ENCODE results near the gene SHROOM2. TPM values are rescaled to one million over a fixed set of nuclear protein-coding genes. Genes with fewer than 3 reads are reported as not detected.

Gene SHROOM2
- total RNA-seq, 1 experiment from 2014 or later: 0.15 TPM

DNA sequence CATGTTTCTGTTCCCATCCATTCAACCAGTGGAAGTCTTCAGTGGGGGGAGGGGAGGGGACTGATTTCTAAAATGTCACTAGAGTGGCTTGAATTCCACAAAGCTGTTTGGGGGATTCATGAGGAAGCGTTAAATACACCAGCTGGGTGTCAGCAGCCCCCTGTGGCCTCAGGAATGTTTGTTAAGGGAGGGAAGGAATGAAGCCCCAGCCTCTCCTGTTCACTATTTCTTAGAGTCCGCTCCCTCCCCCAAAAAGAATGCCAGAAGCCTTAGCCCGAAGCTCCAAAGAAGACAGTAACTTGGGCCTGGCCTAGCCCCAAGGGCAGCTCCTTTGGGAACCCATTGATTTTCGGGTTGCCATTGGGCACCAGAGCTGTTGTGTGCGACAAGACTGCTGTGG lies 3.3 kb downstream of the SHROOM2 start:
- H3K27me3 ChIP-seq (ENCODE audit: low read length): no peaks in the 10 kb centered on the region
- no peaks in the 10 kb centered on the region; the same call in 1 of the 2 replicates for H3K9me3 ChIP-seq (ENCODE audit: low read length)
- DNase-seq: no peak
- H2AFZ ChIP-seq (ENCODE audit: low read length): no peak overlapping the region
- no peak overlapping the region for H3K4me3 ChIP-seq (ENCODE audit: low read length)
- no peaks in the 10 kb centered on the region for H4K20me1 ChIP-seq (ENCODE audit: insufficient read depth, low read depth, low read length)
- H3K9ac ChIP-seq (ENCODE audit: low read length): no peak overlapping the region
- peaks cover 5% of the 10 kb centered on the region; the same call in 1 of the 2 replicates for H3K4me1 ChIP-seq (ENCODE audit: low read length)
- no peaks in the 10 kb centered on the region for H3K36me3 ChIP-seq (ENCODE audit: insufficient read depth, low read length)
- H3K27ac ChIP-seq (ENCODE audit: low read length): no peak overlapping the region
- no peaks in the 10 kb centered on the region for H3K9me2 ChIP-seq (replicated peaks; ENCODE audit: insufficient read depth, low read length)
- H3K4me2 ChIP-seq (ENCODE audit: low read depth, low read length, poor library complexity, severe bottlenecking): no peak overlapping the region
- no peaks in the 10 kb centered on the region for H3K79me2 ChIP-seq (ENCODE audit: low read length)

DNA sequence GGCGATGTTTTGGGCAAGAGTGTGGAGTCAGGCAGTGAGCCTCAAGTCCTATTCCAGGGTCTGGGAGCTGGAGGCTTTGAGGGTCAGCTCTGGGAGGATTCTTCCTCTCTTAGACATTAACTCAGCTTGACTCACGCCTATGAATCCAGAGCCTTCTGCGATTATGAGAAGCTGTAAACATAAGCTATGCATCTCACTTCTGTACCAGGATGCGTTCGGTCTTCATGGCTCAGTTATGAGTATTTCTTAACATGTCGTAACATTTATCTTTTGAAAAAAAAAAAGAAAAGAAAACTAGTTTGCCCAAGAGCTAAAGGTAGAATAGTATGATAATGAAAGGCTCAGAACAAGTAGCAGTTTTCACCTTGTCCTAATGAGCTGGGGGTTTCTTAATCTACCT lies 4.6 kb downstream of the SHROOM2 start:
- Histone ChIP-seq H3K27me3 (ENCODE audit: low read length) (no peaks in the 10 kb centered on the region), H3K9ac (ENCODE audit: low read length) (no peak overlapping the region), H3K36me3 (ENCODE audit: insufficient read depth, low read length) (no peaks in the 10 kb centered on the region), H3K4me1 (ENCODE audit: low read length) (peaks cover 5% of the 10 kb centered on the region; the same call in 1 of the 2 replicates), H4K20me1 (ENCODE audit: insufficient read depth, low read depth, low read length) (no peaks in the 10 kb centered on the region), H3K4me3 (ENCODE audit: low read length) (no peak overlapping the region), H2AFZ (ENCODE audit: low read length) (no peak overlapping the region), H3K9me3 (ENCODE audit: low read length) (no peaks in the 10 kb centered on the region), H3K27ac (ENCODE audit: low read length) (no peak overlapping the region), H3K79me2 (ENCODE audit: low read length) (no peaks in the 10 kb centered on the region), H3K9me2 (replicated peaks; ENCODE audit: insufficient read depth, low read length) (no peaks in the 10 kb centered on the region), H3K4me2 (ENCODE audit: low read depth, low read length, poor library complexity, severe bottlenecking) (no peak overlapping the region)
- DNase-seq: no peak

DNA sequence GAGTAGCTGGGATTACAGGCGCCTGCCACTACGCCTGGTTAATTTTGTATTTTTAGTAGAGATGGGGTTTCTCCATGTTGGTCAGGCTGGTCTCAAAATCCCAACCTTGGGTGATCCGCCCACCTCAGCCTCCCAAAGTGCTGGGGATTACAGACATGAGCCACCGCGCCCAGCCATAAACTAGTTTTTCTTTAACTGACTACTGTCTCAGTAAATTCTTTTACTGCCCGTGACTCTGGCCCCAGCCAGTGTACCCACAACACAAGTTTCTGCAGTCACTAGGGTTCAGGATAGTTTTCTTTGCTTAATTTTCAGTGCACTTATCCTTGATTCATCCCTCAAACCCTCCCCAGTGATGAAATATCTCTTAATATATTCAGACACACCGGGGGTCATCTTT lies 8.3 kb downstream of the SHROOM2 start:
- Histone ChIP-seq H3K4me1 (ENCODE audit: low read length) (no peaks in the 10 kb centered on the region), H3K9ac (ENCODE audit: low read length) (no peak overlapping the region), H3K9me2 (replicated peaks; ENCODE audit: insufficient read depth, low read length) (no peaks in the 10 kb centered on the region), H3K36me3 (ENCODE audit: insufficient read depth, low read length) (no peaks in the 10 kb centered on the region), H4K20me1 (ENCODE audit: insufficient read depth, low read depth, low read length) (no peaks in the 10 kb centered on the region), H2AFZ (ENCODE audit: low read length) (no peak overlapping the region), H3K27ac (ENCODE audit: low read length) (no peak overlapping the region), H3K4me3 (ENCODE audit: low read length) (no peak overlapping the region), H3K9me3 (ENCODE audit: low read length) (no peaks in the 10 kb centered on the region), H3K27me3 (ENCODE audit: low read length) (no peaks in the 10 kb centered on the region), H3K79me2 (ENCODE audit: low read length) (no peaks in the 10 kb centered on the region), H3K4me2 (ENCODE audit: low read depth, low read length, poor library complexity, severe bottlenecking) (no peak overlapping the region)
- DNase-seq: no peak

- H3K4me1 ChIP-seq (ENCODE audit: low read length): no peaks in the 10 kb centered on the region
- H3K36me3 ChIP-seq (ENCODE audit: insufficient read depth, low read length): no peaks in the 10 kb centered on the region
Measured at GRCh38 chrX:9797384-9798360, 11.4 kb downstream of the SHROOM2 start.

GRCh38 chrX:9802737-9803136 lies 16.5 kb downstream of the SHROOM2 start:
- no peak for DNase-seq
- Histone ChIP-seq H3K4me2 (ENCODE audit: low read depth, low read length, poor library complexity, severe bottlenecking) (no peak overlapping the region), H4K20me1 (ENCODE audit: insufficient read depth, low read depth, low read length) (no peaks in the 10 kb centered on the region), H3K27ac (ENCODE audit: low read length) (no peak overlapping the region), H2AFZ (ENCODE audit: low read length) (no peak overlapping the region), H3K36me3 (ENCODE audit: insufficient read depth, low read length) (no peaks in the 10 kb centered on the region), H3K9me2 (replicated peaks; ENCODE audit: insufficient read depth, low read length) (no peaks in the 10 kb centered on the region), H3K27me3 (ENCODE audit: low read length) (no peaks in the 10 kb centered on the region), H3K79me2 (ENCODE audit: low read length) (no peaks in the 10 kb centered on the region), H3K4me1 (ENCODE audit: low read length) (no peaks in the 10 kb centered on the region), H3K9ac (ENCODE audit: low read length) (no peak overlapping the region), H3K9me3 (ENCODE audit: low read length) (no peaks in the 10 kb centered on the region), H3K4me3 (ENCODE audit: low read length) (no peak overlapping the region)

More at GRCh38 chrX:9797384-9798360, 11.4 kb downstream of the SHROOM2 start:
- no peak for DNase-seq
- no peak overlapping the region for H3K4me3 ChIP-seq (ENCODE audit: low read length)
- H3K9ac ChIP-seq (ENCODE audit: low read length): no peak overlapping the region
- no peak overlapping the region for H3K4me2 ChIP-seq (ENCODE audit: low read depth, low read length, poor library complexity, severe bottlenecking)
- no peaks in the 10 kb centered on the region for H3K9me2 ChIP-seq (replicated peaks; ENCODE audit: insufficient read depth, low read length)
- no peak overlapping the region for H2AFZ ChIP-seq (ENCODE audit: low read length)
- no peaks in the 10 kb centered on the region for H4K20me1 ChIP-seq (ENCODE audit: insufficient read depth, low read depth, low read length)
- H3K9me3 ChIP-seq (ENCODE audit: low read length): no peaks in the 10 kb centered on the region
- no peaks in the 10 kb centered on the region for H3K79me2 ChIP-seq (ENCODE audit: low read length)
- H3K27me3 ChIP-seq (ENCODE audit: low read length): no peaks in the 10 kb centered on the region
- no peak overlapping the region for H3K27ac ChIP-seq (ENCODE audit: low read length)

- Histone ChIP-seq H3K36me3 (ENCODE audit: insufficient read depth, low read length) (no peaks in the 10 kb centered on the region), H4K20me1 (ENCODE audit: insufficient read depth, low read depth, low read length) (no peaks in the 10 kb centered on the region), H3K9ac (ENCODE audit: low read length) (no peak overlapping the region), H3K79me2 (ENCODE audit: low read length) (no peaks in the 10 kb centered on the region), H3K4me3 (ENCODE audit: low read length) (no peak overlapping the region), H3K27me3 (ENCODE audit: low read length) (no peaks in the 10 kb centered on the region), H3K4me2 (ENCODE audit: low read depth, low read length, poor library complexity, severe bottlenecking) (no peak overlapping the region), H3K4me1 (ENCODE audit: low read length) (no peaks in the 10 kb centered on the region), H3K9me2 (replicated peaks; ENCODE audit: insufficient read depth, low read length) (no peaks in the 10 kb centered on the region), H3K27ac (ENCODE audit: low read length) (no peak overlapping the region), H2AFZ (ENCODE audit: low read length) (no peak overlapping the region), H3K9me3 (ENCODE audit: low read length) (no peaks in the 10 kb centered on the region)
- DNase-seq: no peak
Measured at GRCh38 chrX:9804444-9804843, 18.2 kb downstream of the SHROOM2 start.

GRCh38 chrX:9805956-9806355 lies 19.7 kb downstream of the SHROOM2 start:
- no peak for DNase-seq
- Histone ChIP-seq H3K27me3 (ENCODE audit: low read length) (no peaks in the 10 kb centered on the region), H3K4me2 (ENCODE audit: low read depth, low read length, poor library complexity, severe bottlenecking) (no peak overlapping the region), H3K9ac (ENCODE audit: low read length) (no peak overlapping the region), H3K79me2 (ENCODE audit: low read length) (no peaks in the 10 kb centered on the region), H3K9me3 (ENCODE audit: low read length) (no peaks in the 10 kb centered on the region), H2AFZ (ENCODE audit: low read length) (no peak overlapping the region), H3K27ac (ENCODE audit: low read length) (no peak overlapping the region), H3K9me2 (replicated peaks; ENCODE audit: insufficient read depth, low read length) (no peaks in the 10 kb centered on the region), H3K4me3 (ENCODE audit: low read length) (no peak overlapping the region), H3K36me3 (ENCODE audit: insufficient read depth, low read length) (no peaks in the 10 kb centered on the region), H4K20me1 (ENCODE audit: insufficient read depth, low read depth, low read length) (no peaks in the 10 kb centered on the region), H3K4me1 (ENCODE audit: low read length) (no peaks in the 10 kb centered on the region)

DNA sequence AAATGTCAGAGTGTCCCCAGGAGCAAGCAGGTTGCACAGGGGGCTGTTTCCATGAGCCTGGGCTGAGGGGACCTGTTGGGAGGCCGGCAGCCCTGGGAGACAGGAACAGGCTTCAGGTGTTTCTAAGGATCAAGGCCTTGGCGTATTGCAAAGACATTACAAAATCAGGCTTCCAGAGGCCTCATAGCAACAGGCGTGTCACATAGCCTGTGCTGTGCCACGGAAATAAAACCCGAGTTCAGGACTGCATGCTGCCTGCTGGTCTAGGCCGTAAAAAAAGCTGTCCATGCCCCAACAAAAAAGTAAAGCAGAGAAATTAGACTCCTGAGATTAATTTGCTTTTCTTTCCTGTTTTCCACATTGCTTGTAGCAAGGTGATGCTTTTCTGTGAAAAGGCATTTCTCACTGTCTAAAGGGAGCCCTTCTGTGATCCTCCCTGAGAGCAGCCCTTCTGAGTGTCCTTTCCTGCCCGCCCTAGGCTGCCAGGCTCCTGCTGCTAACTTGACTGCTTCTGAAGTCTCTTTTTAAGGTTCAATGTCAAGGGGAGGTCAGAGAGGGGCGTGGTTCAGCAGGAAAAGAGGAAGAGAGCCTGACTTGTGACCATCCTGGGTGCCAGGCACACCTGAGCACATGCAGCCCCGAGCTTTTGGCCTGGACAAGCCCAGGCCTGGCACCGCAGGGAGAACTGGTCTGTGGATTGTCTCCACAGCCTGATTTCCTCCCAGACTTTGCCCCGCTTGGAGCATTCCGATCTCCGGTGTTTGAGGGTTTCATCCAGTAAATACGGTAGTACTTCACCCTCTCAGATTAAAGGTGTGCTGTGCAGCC lies 21.3 kb downstream of the SHROOM2 start:
- no peaks in the 10 kb centered on the region for H4K20me1 ChIP-seq (ENCODE audit: insufficient read depth, low read depth, low read length)
- no peak overlapping the region for H3K4me2 ChIP-seq (ENCODE audit: low read depth, low read length, poor library complexity, severe bottlenecking)
- H3K9me2 ChIP-seq (replicated peaks; ENCODE audit: insufficient read depth, low read length): no peaks in the 10 kb centered on the region
- no peak overlapping the region for H3K4me3 ChIP-seq (ENCODE audit: low read length)
- H3K27ac ChIP-seq (ENCODE audit: low read length): no peak overlapping the region
- no peak overlapping the region for H2AFZ ChIP-seq (ENCODE audit: low read length)
- DNase-seq: no peak
- H3K4me1 ChIP-seq (ENCODE audit: low read length): no peaks in the 10 kb centered on the region
- H3K36me3 ChIP-seq (ENCODE audit: insufficient read depth, low read length): no peaks in the 10 kb centered on the region
- no peaks in the 10 kb centered on the region for H3K79me2 ChIP-seq (ENCODE audit: low read length)
- H3K27me3 ChIP-seq (ENCODE audit: low read length): no peaks in the 10 kb centered on the region
- H3K9me3 ChIP-seq (ENCODE audit: low read length): no peaks in the 10 kb centered on the region
- H3K9ac ChIP-seq (ENCODE audit: low read length): no peak overlapping the region

All from Karpas-422 (cell line).